Measurements from ENCODE around the gene GLMP.

Gene GLMP

GRCh38 chr1:156259805-156260204, 35.7 kb downstream of the GLMP start:
- TF ChIP-seq CREB1 (IDR thresholded peaks at IDR 0.05; ENCODE audit: low read depth) (no peak), NFIC (IDR thresholded peaks at IDR 0.05) (no peak), FOXM1 (IDR thresholded peaks at IDR 0.05; ENCODE audit: borderline replicate concordance, low read depth) (no peak), CEBPB (IDR thresholded peaks at IDR 0.05) (no peak), YY1 (IDR thresholded peaks at IDR 0.05; ENCODE audit: low read depth) (no peak)
- TF ChIP-seq, protein P1, sequence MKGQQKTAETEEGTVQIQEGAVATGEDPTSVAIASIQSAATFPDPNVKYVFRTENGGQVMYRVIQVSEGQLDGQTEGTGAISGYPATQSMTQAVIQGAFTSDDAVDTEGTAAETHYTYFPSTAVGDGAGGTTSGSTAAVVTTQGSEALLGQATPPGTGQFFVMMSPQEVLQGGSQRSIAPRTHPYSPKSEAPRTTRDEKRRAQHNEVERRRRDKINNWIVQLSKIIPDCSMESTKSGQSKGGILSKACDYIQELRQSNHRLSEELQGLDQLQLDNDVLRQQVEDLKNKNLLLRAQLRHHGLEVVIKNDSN (IDR thresholded peaks at IDR 0.05) = no peak

- TF ChIP-seq REST (IDR thresholded peaks at IDR 0.05; ENCODE audit: low read depth) (no peak), YY1 (IDR thresholded peaks at IDR 0.05; ENCODE audit: low read depth) (no peak), EP300 (IDR thresholded peaks at IDR 0.05; ENCODE audit: borderline replicate concordance) (no peak), TAF1 (IDR thresholded peaks at IDR 0.05; ENCODE audit: low read depth) (no peak)
Observed at GRCh38 chr1:156258859-156259258, 36.6 kb downstream of the GLMP start.

- no peak for TF ChIP-seq EGR1 (IDR thresholded peaks at IDR 0.05)
- TF ChIP-seq, protein P1 (IDR thresholded peaks at IDR 0.05) = no peak
- TF ChIP-seq RAD21 (IDR thresholded peaks at IDR 0.05; ENCODE audit: low read depth) = no peak
- TF ChIP-seq TAF1 (IDR thresholded peaks at IDR 0.05; ENCODE audit: low read depth) = no peak
- TF ChIP-seq YY1 (IDR thresholded peaks at IDR 0.05; ENCODE audit: low read depth) = no peak
- TF ChIP-seq, protein P2, sequence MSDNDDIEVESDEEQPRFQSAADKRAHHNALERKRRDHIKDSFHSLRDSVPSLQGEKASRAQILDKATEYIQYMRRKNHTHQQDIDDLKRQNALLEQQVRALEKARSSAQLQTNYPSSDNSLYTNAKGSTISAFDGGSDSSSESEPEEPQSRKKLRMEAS (IDR thresholded peaks at IDR 0.05) = no peak
Observed at GRCh38 chr1:156257711-156258110, 37.8 kb downstream of the GLMP start.

- no peak for TF ChIP-seq TEAD4 (IDR thresholded peaks at IDR 0.05)
- TF ChIP-seq CREB1 (IDR thresholded peaks at IDR 0.05; ENCODE audit: low read depth) = no peak
- TF ChIP-seq, protein P2 (IDR thresholded peaks at IDR 0.05) = no peak
- TF ChIP-seq REST (IDR thresholded peaks at IDR 0.05; ENCODE audit: low read depth) = no peak
- TF ChIP-seq, protein P1 (IDR thresholded peaks at IDR 0.05) = no peak
- TF ChIP-seq YY1 (IDR thresholded peaks at IDR 0.05; ENCODE audit: low read depth) = no peak
- no peak for TF ChIP-seq EGR1 (IDR thresholded peaks at IDR 0.05)
- no peak for TF ChIP-seq EP300 (IDR thresholded peaks at IDR 0.05; ENCODE audit: borderline replicate concordance)
- no peak for TF ChIP-seq RAD21 (IDR thresholded peaks at IDR 0.05; ENCODE audit: low read depth)
- no peak for TF ChIP-seq TAF1 (IDR thresholded peaks at IDR 0.05; ENCODE audit: low read depth)
- TF ChIP-seq FOXM1 (IDR thresholded peaks at IDR 0.05; ENCODE audit: borderline replicate concordance, low read depth) = no peak
- TF ChIP-seq TCF12 (IDR thresholded peaks at IDR 0.05; ENCODE audit: low read depth) = no peak
- no peak for TF ChIP-seq ZBTB7A (IDR thresholded peaks at IDR 0.05; ENCODE audit: low read depth)
Observed at GRCh38 chr1:156253634-156254033, 41.8 kb downstream of the GLMP start.

- TF ChIP-seq TAF1 (IDR thresholded peaks at IDR 0.05; ENCODE audit: low read depth) (no peak), CEBPB (IDR thresholded peaks at IDR 0.05) (no peak), EP300 (IDR thresholded peaks at IDR 0.05; ENCODE audit: borderline replicate concordance) (no peak), EGR1 (IDR thresholded peaks at IDR 0.05) (no peak), NFIC (IDR thresholded peaks at IDR 0.05) (no peak), YY1 (IDR thresholded peaks at IDR 0.05; ENCODE audit: low read depth) (no peak), TCF12 (IDR thresholded peaks at IDR 0.05; ENCODE audit: low read depth) (no peak), ZBTB7A (IDR thresholded peaks at IDR 0.05; ENCODE audit: low read depth) (no peak), REST (IDR thresholded peaks at IDR 0.05; ENCODE audit: low read depth) (no peak), FOXM1 (IDR thresholded peaks at IDR 0.05; ENCODE audit: borderline replicate concordance, low read depth) (no peak), CREB1 (IDR thresholded peaks at IDR 0.05; ENCODE audit: low read depth) (no peak), TEAD4 (IDR thresholded peaks at IDR 0.05) (no peak), RAD21 (IDR thresholded peaks at IDR 0.05; ENCODE audit: low read depth) (no peak)
- TF ChIP-seq, protein P2 (IDR thresholded peaks at IDR 0.05) = no peak
- TF ChIP-seq, protein P1 (IDR thresholded peaks at IDR 0.05) = no peak
Observed at GRCh38 chr1:156251527-156251926, 44.0 kb downstream of the GLMP start.

Data from Ishikawa (cell line).